ENCODE measurements around the gene P2RX6. TPM values are rescaled to one million over a fixed set of nuclear protein-coding genes. Genes with fewer than 3 reads are reported as not detected.

The P2RX6 gene
- total and polyA plus RNA-seq, 4 donors, result 0.05 to 0.59 (median 0.33) TPM

DNA sequence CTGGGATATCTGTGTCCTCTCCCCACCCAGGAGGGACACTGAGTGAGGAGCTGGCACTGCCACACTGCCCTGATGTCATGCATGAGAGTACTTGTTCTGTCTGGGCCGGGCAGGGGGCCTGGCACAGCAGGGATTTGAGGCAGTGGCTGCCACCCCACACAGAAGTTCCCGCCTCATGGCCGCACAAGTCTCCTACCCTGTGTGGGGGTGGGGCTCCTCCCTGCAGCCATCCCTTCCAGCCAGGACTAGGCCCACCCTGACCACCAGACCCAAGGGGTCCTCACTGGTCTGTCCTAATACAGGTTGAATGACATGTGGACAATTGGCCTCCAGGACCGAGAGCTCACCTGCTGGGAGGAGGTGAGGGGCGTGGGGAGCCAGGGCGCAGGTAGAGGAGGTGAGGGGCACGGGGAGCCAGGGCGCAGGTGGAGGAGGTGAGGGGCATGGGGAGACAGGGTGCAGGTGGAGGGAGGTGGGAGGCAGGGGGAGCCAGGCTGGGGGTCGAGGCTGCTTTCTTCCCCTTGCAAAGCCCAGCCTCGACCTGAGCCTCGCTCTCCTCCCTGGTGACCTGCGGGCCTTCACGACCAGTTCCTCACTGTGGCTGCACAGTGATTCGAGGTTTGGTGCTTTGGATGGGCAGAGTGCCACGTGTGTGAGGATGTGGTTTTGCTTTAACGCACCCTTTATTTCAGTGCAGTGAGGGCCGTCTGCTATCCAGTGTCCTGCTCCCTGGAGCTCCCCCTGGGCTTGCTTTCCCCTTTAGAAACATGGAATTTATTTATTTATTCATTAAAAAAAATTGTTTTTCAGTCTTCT is 25.4 kb upstream of the P2RX6 start:
- Histone ChIP-seq H3K9me3 (ENCODE audit: control insufficient read depth in 4 of 4, low read length in 3 of 4) (no peaks in the 10 kb centered on the region), H3K4me3 (ENCODE audit: low read depth in 1 of 3, low read length in 3 of 3) (no peak overlapping the region), H3K9ac (ENCODE audit: low read depth in 1 of 2, low read length in 2 of 2) (no peak overlapping the region), H3K27ac (ENCODE audit: low read depth in 1 of 2, low read length in 2 of 2) (no peak overlapping the region), H3K36me3 (ENCODE audit: control insufficient read depth in 4 of 4, insufficient read depth in 3 of 4, low read depth in 1 of 4, low read length in 3 of 4) (peaks cover 8 to 47% (median 15%) of the 10 kb centered on the region in 4 donors), H3K27me3 (ENCODE audit: control insufficient read depth in 4 of 4, insufficient read depth in 4 of 4, low read length in 3 of 4) (no peaks in the 10 kb centered on the region), H3K4me1 (ENCODE audit: control insufficient read depth in 4 of 4, insufficient read depth in 4 of 4, low read length in 3 of 4) (no peaks in the 10 kb centered on the region)
- DNase-seq (ENCODE audit: low spot score), result no peak
- 75% methylated on average over 17 of the region's 17 CpGs for WGBS
- TF ChIP-seq FOXA1 (IDR thresholded peaks at IDR 0.05) (no peak), HNF4A (conservative IDR thresholded peaks at IDR 0.05) (no peak), NR2F2 (IDR thresholded peaks at IDR 0.05) (no peak)

DNA sequence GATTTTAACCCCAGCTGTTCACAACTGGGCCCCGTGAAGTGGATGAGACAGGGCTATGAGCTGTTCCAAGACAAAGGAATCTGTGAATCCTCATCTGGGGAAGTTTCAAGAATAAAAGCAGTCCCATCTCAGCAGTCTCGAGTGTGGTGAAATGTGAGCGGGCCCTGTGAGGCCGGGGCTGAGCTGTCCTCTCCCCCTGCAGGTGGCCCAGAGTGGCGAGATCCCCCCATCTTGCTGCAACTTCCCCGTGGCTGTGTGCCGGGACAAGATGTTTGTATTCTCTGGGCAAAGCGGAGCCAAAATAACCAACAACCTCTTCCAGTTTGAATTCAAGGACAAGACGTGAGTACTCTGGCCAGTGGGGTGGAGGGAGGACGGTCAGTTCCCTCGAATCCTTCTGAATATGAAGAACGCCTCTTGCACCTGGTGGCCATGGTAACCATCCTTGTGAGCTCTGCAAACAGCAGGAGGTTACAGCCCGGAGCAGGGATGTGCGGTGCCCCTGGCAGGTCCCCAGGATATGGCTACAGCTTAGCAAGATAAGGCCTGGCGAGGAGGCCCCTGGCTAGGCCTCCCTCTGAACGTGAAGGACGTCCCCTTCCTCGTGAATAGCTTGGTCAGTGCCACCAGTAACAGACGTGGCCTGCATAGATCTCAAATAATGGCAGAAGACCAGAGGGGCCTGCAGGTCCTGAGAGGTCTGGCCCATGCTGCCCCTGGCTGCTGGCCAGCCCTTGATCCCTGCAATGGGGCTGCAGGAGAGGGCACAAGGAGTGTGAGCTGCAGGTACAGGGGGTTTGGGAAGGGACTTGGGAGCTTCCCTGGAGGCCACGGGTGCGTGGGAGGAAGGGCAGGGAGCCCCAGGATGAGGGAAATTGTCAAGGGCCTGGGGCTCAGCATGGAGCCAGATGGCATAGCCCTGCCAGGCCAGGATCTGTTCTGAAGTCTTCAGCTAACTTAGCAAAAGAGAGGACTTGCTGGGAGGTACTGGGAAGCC is 24.5 kb upstream of the P2RX6 start:
- WGBS, result 93% methylated on average over 21 of the region's 21 CpGs
- Histone ChIP-seq H3K4me3 (ENCODE audit: low read depth in 1 of 3, low read length in 3 of 3) (no peak overlapping the region), H3K9me3 (ENCODE audit: control insufficient read depth in 4 of 4, low read length in 3 of 4) (no peaks in the 10 kb centered on the region), H3K27ac (ENCODE audit: low read depth in 1 of 2, low read length in 2 of 2) (no peak overlapping the region), H3K4me1 (ENCODE audit: control insufficient read depth in 4 of 4, insufficient read depth in 4 of 4, low read length in 3 of 4) (no peaks in the 10 kb centered on the region), H3K9ac (ENCODE audit: low read depth in 1 of 2, low read length in 2 of 2) (no peak overlapping the region), H3K27me3 (ENCODE audit: control insufficient read depth in 4 of 4, insufficient read depth in 4 of 4, low read length in 3 of 4) (no peaks in the 10 kb centered on the region), H3K36me3 (ENCODE audit: control insufficient read depth in 4 of 4, insufficient read depth in 3 of 4, low read depth in 1 of 4, low read length in 3 of 4) (peaks cover 8 to 50% (median 15%) of the 10 kb centered on the region in 4 donors)
- DNase-seq (ENCODE audit: low spot score), result no peak
- TF ChIP-seq RAD21 (IDR thresholded peaks at IDR 0.05) (no peak), EGR1 (IDR thresholded peaks at IDR 0.05; ENCODE audit: low read depth in 2 of 2) (no peak), HNF4A (conservative IDR thresholded peaks at IDR 0.05) (no peak)

GRCh38 chr22:20991252-20992055 is 23.5 kb upstream of the P2RX6 start:
- H3K27me3 ChIP-seq (ENCODE audit: control insufficient read depth in 4 of 4, insufficient read depth in 4 of 4, low read length in 3 of 4), result no peaks in the 10 kb centered on the region
- 97% methylated on average over 24 of the region's 24 CpGs for WGBS
- no peak for DNase-seq (ENCODE audit: low spot score)
- no peak for TF ChIP-seq GABPA (IDR thresholded peaks at IDR 0.05 in 1 of 2, conservative IDR thresholded peaks at IDR 0.05 in 1 of 2)
- TF ChIP-seq HNF4G (IDR thresholded peaks at IDR 0.05), result no peak
- no peak for TF ChIP-seq EGR1 (IDR thresholded peaks at IDR 0.05; ENCODE audit: low read depth in 2 of 2)
- TF ChIP-seq ATF3 (IDR thresholded peaks at IDR 0.05), result no peak
- no peak for TF ChIP-seq RXRA (IDR thresholded peaks at IDR 0.05)
- no peak for TF ChIP-seq SP1 (IDR thresholded peaks at IDR 0.05)
- TF ChIP-seq FOXA1 (IDR thresholded peaks at IDR 0.05), result no peak
- TF ChIP-seq, protein P1, sequence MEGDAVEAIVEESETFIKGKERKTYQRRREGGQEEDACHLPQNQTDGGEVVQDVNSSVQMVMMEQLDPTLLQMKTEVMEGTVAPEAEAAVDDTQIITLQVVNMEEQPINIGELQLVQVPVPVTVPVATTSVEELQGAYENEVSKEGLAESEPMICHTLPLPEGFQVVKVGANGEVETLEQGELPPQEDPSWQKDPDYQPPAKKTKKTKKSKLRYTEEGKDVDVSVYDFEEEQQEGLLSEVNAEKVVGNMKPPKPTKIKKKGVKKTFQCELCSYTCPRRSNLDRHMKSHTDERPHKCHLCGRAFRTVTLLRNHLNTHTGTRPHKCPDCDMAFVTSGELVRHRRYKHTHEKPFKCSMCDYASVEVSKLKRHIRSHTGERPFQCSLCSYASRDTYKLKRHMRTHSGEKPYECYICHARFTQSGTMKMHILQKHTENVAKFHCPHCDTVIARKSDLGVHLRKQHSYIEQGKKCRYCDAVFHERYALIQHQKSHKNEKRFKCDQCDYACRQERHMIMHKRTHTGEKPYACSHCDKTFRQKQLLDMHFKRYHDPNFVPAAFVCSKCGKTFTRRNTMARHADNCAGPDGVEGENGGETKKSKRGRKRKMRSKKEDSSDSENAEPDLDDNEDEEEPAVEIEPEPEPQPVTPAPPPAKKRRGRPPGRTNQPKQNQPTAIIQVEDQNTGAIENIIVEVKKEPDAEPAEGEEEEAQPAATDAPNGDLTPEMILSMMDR (IDR thresholded peaks at IDR 0.05; ENCODE audit: low read depth, low read length, missing input control), result no peak
- TF ChIP-seq TAF1 (conservative IDR thresholded peaks at IDR 0.05), result no peak
- TF ChIP-seq, protein P2, sequence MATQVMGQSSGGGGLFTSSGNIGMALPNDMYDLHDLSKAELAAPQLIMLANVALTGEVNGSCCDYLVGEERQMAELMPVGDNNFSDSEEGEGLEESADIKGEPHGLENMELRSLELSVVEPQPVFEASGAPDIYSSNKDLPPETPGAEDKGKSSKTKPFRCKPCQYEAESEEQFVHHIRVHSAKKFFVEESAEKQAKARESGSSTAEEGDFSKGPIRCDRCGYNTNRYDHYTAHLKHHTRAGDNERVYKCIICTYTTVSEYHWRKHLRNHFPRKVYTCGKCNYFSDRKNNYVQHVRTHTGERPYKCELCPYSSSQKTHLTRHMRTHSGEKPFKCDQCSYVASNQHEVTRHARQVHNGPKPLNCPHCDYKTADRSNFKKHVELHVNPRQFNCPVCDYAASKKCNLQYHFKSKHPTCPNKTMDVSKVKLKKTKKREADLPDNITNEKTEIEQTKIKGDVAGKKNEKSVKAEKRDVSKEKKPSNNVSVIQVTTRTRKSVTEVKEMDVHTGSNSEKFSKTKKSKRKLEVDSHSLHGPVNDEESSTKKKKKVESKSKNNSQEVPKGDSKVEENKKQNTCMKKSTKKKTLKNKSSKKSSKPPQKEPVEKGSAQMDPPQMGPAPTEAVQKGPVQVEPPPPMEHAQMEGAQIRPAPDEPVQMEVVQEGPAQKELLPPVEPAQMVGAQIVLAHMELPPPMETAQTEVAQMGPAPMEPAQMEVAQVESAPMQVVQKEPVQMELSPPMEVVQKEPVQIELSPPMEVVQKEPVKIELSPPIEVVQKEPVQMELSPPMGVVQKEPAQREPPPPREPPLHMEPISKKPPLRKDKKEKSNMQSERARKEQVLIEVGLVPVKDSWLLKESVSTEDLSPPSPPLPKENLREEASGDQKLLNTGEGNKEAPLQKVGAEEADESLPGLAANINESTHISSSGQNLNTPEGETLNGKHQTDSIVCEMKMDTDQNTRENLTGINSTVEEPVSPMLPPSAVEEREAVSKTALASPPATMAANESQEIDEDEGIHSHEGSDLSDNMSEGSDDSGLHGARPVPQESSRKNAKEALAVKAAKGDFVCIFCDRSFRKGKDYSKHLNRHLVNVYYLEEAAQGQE (IDR thresholded peaks at IDR 0.05), result no peak
- TF ChIP-seq, protein P3, sequence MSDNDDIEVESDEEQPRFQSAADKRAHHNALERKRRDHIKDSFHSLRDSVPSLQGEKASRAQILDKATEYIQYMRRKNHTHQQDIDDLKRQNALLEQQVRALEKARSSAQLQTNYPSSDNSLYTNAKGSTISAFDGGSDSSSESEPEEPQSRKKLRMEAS (IDR thresholded peaks at IDR 0.05), result no peak
- TF ChIP-seq, protein P4, sequence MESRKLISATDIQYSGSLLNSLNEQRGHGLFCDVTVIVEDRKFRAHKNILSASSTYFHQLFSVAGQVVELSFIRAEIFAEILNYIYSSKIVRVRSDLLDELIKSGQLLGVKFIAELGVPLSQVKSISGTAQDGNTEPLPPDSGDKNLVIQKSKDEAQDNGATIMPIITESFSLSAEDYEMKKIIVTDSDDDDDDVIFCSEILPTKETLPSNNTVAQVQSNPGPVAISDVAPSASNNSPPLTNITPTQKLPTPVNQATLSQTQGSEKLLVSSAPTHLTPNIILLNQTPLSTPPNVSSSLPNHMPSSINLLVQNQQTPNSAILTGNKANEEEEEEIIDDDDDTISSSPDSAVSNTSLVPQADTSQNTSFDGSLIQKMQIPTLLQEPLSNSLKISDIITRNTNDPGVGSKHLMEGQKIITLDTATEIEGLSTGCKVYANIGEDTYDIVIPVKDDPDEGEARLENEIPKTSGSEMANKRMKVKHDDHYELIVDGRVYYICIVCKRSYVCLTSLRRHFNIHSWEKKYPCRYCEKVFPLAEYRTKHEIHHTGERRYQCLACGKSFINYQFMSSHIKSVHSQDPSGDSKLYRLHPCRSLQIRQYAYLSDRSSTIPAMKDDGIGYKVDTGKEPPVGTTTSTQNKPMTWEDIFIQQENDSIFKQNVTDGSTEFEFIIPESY (IDR thresholded peaks at IDR 0.05), result no peak
- TF ChIP-seq JUND (IDR thresholded peaks at IDR 0.05), result no peak

More at GRCh38 chr22:20991252-20992055, 23.5 kb upstream of the P2RX6 start:
- Histone ChIP-seq H3K9me3 (ENCODE audit: control insufficient read depth in 4 of 4, low read length in 3 of 4) (no peaks in the 10 kb centered on the region), H3K27ac (ENCODE audit: low read depth in 1 of 2, low read length in 2 of 2) (no peak overlapping the region), H3K4me1 (ENCODE audit: control insufficient read depth in 4 of 4, insufficient read depth in 4 of 4, low read length in 3 of 4) (no peaks in the 10 kb centered on the region), H3K36me3 (ENCODE audit: control insufficient read depth in 4 of 4, insufficient read depth in 3 of 4, low read depth in 1 of 4, low read length in 3 of 4) (peaks cover 8 to 46% (median 14%) of the 10 kb centered on the region in 4 donors), H3K4me3 (ENCODE audit: low read depth in 1 of 3, low read length in 3 of 3) (no peak overlapping the region), H3K9ac (ENCODE audit: low read depth in 1 of 2, low read length in 2 of 2) (no peak overlapping the region)
